ENCODE results near the gene FRMPD1.

Gene FRMPD1

GRCh38 chr9:37784616-37785483 lies 134.1 kb downstream of the FRMPD1 start, which contains the start of gene EXOSC3 (continued):
- TF ChIP-seq ZBTB49 (tag by site-specific recombination; IDR thresholded peaks at IDR 0.05; ENCODE audit: low read depth) (no peak), HOXA7 (CRISPR knock-in tag; IDR thresholded peaks at IDR 0.05; ENCODE audit: borderline replicate concordance) (no peak), ZNF792 (tag by site-specific recombination; IDR thresholded peaks at IDR 0.05) (no peak), ZNF184 (tag by site-specific recombination; IDR thresholded peaks at IDR 0.05) (no peak), ZNF704 (tag by site-specific recombination; IDR thresholded peaks at IDR 0.05) (no peak), KLF1 (tag by site-specific recombination; IDR thresholded peaks at IDR 0.05) (no peak), REST (tag by site-specific recombination; IDR thresholded peaks at IDR 0.05) (peak; percentile 98), TSHZ1 (tag by site-specific recombination; IDR thresholded peaks at IDR 0.05; ENCODE audit: borderline replicate concordance) (no peak), ZNF701 (tag by site-specific recombination; IDR thresholded peaks at IDR 0.05) (no peak), ZNF292 (tag by site-specific recombination; IDR thresholded peaks at IDR 0.05; ENCODE audit: borderline replicate concordance, low read depth) (no peak), ZNF558 (tag by site-specific recombination; IDR thresholded peaks at IDR 0.05) (no peak), SP2 (tag by site-specific recombination; IDR thresholded peaks at IDR 0.05) (peak; percentile 87), ZNF645 (tag by site-specific recombination; IDR thresholded peaks at IDR 0.05) (no peak), HOXC10 (CRISPR knock-in tag; IDR thresholded peaks at IDR 0.05) (0 out of 2 replicates have a peak, but pooled peaks have one; percentile 16), ZNF530 (tag by site-specific recombination; IDR thresholded peaks at IDR 0.05; ENCODE audit: low read depth) (no peak), ZNF26 (tag by site-specific recombination; IDR thresholded peaks at IDR 0.05) (no peak), ZNF341 (tag by site-specific recombination; IDR thresholded peaks at IDR 0.05; ENCODE audit: low read depth) (no peak), ZNF544 (tag by site-specific recombination; IDR thresholded peaks at IDR 0.05) (no peak), ZNF175 (tag by site-specific recombination; IDR thresholded peaks at IDR 0.05) (no peak), MZF1 (tag by site-specific recombination; IDR thresholded peaks at IDR 0.05; ENCODE audit: borderline replicate concordance) (no peak), ZNF394 (tag by site-specific recombination; IDR thresholded peaks at IDR 0.05; ENCODE audit: borderline replicate concordance) (no peak; the same call in 1 of the 2 replicates), SCRT1 (tag by site-specific recombination; IDR thresholded peaks at IDR 0.05; ENCODE audit: borderline replicate concordance) (no peak), ZNF350 (tag by site-specific recombination; IDR thresholded peaks at IDR 0.05) (no peak), ZNF366 (tag by site-specific recombination; conservative IDR thresholded peaks at IDR 0.05) (no peak), ZNF23 (tag by site-specific recombination; IDR thresholded peaks at IDR 0.05; ENCODE audit: borderline replicate concordance) (no peak), ZNF521 (tag by site-specific recombination; IDR thresholded peaks at IDR 0.05) (no peak)

Data from HEK293 (cell line).